ENCODE measurements around the gene CDC42EP1.

Gene CDC42EP1

GRCh38 chr22:37560608-37561211, 430 bp downstream of the CDC42EP1 start:
- FAIRE-seq: no peak
- DNase-seq (ENCODE audit: low spot score): peak; percentile 57

DNA sequence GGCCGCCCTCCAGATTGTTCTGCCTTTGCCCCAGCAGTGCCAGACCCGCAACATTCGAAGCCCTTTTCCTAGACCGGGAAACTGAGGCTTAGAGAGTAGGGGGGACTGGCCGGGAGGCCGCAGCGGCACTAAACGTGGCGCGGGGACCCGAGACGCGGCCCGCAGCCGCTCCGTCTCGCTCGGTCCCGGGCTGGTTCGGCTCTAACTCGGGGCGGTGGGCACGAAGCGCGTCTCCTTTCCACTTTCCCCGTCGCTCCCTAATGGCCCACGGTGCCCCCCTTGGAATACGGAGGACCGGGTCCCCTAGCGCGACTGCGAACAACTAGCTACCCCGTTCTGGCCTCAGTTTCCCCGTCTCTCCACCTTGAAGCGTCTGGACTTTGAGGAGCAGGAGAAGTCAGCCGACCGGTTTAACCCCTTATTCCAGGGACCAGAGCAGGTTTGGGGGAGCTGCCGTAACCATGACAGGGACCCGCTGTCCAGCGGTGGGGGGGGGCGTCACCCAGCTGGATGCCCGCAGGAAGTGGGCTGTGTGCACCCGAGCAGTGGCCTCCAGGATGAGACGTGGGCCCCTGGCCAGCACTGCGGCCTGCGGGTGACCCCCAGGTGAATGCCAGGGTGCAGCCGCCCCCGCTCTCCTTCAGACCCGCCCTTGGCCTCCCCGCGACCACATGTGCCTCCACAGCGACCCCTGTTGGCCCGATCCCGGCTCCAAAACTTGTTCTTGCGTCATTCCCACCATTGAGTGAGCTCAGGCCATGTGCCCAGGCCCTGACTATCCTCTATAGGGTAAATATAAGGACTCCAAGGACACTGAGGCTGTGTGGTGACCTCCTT, 1.1 kb downstream of the CDC42EP1 start:
- DNase-seq (ENCODE audit: low spot score) (peak; percentile 79), FAIRE-seq (no peak)

GRCh38 chr22:37562049-37562875, 2.0 kb downstream of the CDC42EP1 start:
- no peak for DNase-seq (ENCODE audit: low spot score)
- no peak for FAIRE-seq

DNA sequence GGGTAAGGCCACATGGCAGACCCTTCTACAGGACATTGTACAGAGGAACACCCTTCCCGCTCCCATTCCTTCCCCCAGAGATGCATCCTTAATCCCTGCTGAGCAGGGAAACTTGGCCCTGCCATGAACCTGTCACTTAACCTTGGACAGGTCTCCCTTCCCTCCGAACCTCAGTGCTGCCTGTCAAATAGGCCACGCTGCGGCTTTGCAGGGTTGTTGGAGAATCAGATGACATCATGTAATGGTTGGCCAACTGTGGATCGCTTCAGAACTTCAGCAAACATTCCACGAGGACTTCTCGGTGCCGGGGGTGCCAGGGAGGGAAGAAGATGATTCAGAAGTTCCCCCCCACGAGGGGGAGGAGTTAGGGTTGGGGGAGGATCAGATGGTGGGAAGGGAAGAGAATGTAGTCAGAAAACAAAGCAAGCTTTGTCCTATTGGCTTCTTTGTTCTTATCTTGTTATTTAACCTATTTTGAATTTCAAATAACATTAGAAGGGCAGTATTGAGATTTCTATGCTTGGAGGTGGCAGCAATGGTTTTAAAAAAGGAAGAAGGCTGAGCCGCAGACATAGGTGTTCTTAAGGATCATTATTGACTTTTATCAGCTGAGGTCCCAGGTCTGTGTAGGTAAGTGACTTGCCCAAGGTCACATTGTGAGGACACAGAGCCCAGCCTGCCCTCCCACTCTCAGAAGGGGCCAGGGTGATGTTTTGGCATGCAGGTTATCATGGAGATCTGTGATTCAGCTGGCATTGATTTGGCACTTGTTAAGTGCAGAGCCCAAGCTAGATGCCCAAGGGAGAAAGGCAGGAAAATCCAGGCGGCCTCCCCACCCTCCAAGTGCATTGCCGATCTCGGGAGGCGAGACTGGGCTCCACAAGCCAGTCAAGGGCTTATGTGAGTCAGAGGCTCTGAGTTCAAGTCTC, 3.1 kb downstream of the CDC42EP1 start:
- peak; percentile 98 for FAIRE-seq

GRCh38 chr22:37564111-37564711, 3.9 kb downstream of the CDC42EP1 start:
- FAIRE-seq (no peak), DNase-seq (ENCODE audit: low spot score) (no peak)

More for the DNA sequence above, 3.1 kb downstream of the CDC42EP1 start:
- peak; percentile 96 for DNase-seq (ENCODE audit: low spot score)

DNA sequence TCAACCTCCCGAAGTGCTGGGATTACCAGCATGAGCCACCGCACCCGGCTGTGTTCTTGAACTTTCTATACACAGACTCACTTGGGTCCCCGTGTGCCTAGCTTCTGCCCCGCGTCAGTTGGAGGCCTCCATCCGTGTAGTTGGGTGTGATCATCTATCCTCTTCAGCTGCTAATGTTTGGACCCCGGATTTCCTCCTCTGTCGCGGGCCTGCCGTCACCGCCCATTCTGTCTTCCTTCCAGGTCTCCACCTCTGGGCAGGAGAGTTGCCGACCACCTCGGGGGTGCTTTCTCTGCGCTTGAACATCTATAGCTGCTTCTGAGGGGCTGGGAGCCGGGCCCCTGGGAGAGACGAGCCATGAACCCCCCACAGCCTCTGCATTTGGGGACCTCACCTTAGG, 5.5 kb downstream of the CDC42EP1 start:
- FAIRE-seq: no peak
- no peak for DNase-seq (ENCODE audit: low spot score)

DNA sequence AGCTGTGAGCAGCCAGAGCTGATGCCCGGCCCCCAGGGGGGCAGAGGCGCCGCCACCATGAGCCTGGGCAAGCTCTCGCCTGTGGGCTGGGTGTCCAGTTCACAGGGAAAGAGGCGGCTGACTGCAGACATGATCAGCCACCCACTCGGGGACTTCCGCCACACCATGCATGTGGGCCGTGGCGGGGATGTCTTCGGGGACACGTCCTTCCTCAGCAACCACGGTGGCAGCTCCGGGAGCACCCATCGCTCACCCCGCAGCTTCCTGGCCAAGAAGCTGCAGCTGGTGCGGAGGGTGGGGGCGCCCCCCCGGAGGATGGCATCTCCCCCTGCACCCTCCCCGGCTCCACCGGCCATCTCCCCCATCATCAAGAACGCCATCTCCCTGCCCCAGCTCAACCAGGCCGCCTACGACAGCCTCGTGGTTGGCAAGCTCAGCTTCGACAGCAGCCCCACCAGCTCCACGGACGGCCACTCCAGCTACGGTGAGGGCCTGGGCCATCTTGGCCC, 6.1 kb downstream of the CDC42EP1 start:
- no peak for FAIRE-seq

GRCh38 chr22:37566903-37567798, 6.9 kb downstream of the CDC42EP1 start:
- DNase-seq (ENCODE audit: low spot score) (peak; percentile 28), FAIRE-seq (no peak)

More for the DNA sequence above, 6.1 kb downstream of the CDC42EP1 start:
- no peak for DNase-seq (ENCODE audit: low spot score)

- FAIRE-seq (no peak), DNase-seq (ENCODE audit: low spot score) (no peak)
These were observed 7.7 kb downstream of the CDC42EP1 start for GRCh38 chr22:37568012-37568411.

DNA sequence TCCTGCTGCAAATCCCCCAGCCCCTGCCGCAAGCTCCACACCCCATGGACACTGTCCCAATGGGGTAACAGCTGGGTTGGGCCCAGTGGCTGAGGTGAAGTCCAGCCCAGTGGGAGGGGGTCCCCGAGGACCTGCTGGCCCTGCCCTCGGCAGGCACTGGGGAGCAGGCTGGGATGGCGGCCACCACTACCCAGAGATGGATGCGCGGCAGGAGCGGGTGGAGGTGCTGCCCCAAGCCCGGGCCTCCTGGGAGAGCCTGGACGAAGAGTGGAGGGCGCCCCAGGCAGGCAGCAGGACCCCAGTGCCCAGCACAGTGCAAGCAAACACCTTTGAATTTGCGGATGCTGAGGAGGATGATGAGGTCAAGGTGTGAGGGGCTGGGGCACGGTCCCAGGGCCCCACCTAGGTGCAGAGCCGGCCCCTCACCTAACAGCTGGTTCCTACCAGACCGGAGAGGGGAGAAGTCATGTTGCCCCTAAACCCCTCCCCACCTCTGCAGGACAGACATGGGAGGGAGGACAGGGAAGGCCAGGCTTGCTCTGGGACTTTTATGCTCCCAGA, 8.2 kb downstream of the CDC42EP1 start:
- DNase-seq (ENCODE audit: low spot score) (no peak), FAIRE-seq (no peak)

DNA sequence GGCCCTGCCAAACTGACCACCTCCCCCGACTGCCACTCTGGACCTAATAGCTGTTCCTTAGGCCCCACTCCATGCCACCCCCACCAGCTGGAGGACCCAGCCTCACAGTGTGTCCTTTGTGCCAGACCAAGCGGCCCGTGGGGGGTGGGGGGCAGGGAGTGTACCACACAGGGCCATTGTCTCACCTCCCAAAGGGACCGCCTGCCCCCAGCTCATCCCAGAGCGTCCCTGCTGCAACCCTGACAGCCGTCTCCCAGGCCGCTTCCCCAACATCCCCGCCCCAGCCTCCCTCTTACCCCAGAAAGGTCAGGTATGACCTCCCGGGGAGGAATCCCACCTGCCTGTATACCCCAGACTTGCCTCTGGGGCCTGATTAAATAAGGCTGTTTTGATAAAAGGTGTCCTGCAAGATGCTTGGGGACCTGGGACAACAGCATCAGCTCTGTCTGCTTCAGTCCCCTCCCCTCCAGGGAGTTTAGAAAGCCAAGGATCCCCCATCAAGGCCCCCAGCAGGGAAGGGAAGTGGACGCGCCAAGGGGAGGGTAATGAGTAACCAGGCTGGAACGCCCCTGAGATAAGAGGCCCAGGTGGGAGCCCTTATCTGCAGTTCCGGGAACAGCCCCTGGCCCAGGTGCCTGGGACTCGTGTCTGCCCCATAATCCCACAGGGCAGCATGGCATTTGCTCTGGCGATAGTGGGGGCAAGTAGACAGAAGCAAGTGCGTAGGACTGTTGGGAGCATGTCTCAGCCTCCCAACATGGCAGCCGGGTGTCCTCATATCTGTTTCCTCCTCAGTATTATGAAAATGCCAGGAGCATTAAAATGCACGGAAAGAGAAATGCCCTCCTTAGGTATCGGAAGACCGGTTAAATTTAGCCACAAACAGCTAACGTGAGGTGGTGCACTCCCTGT, 9.0 kb downstream of the CDC42EP1 start:
- DNase-seq (ENCODE audit: low spot score) (no peak), FAIRE-seq (no peak)

DNA sequence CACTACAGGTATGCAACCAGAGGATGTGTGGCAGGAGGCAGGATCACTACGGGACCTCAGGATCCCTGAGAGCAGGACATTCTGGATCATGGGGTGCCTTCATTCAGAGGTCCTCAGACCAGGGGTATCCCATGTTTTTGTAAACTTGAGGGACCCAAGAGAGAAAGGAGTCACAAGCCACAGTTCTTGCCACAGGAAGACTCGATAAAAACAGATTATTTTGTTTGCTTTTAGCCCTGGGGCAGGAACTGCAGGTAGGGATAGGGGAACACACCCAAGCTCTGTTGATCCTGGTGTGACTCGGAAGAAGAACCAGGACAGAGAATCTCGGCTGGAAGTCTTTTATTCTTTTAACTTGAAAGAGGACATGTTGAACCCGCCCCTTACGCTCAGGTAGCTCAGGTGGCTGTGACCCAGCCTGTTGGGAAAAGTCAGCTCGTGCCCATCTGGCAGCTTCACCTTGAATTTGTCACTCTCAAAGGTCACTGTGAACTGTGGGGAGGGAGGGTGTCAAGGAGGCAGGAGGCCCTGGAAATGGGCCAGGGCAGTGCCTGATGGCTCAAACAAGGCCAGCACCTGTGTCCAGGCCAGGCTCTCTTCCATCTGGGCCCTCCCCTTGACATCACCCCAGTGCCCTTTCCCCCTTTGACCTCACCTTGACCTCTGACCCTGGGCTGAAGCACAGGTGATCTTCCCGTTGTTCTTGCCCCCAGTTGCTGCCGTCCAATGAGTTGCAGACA, 9.8 kb downstream of the CDC42EP1 start:
- DNase-seq (ENCODE audit: low spot score) (no peak), FAIRE-seq (no peak)

- DNase-seq (ENCODE audit: low spot score): no peak
- FAIRE-seq: no peak
These were observed 10.3 kb downstream of the CDC42EP1 start for GRCh38 chr22:37570661-37570976.

- FAIRE-seq: peak; percentile 67
- peak; percentile 70 for DNase-seq (ENCODE audit: low spot score)
These were observed 11.1 kb downstream of the CDC42EP1 start for GRCh38 chr22:37571258-37571991.

- no peak for DNase-seq (ENCODE audit: low spot score)
- no peak for FAIRE-seq
These were observed 11.7 kb downstream of the CDC42EP1 start for GRCh38 chr22:37571992-37572373.

- FAIRE-seq: no peak
- no peak for DNase-seq (ENCODE audit: low spot score)
These were observed 15.3 kb downstream of the CDC42EP1 start for GRCh38 chr22:37575490-37576003.
